ENCODE results near the gene RFFL.

The RFFL gene

GRCh38 chr17:34980681-34981537 is 82.6 kb downstream of the RFFL start:
- H3K4me1 ChIP-seq (ENCODE audit: control insufficient read depth, low read length) = peaks cover 31% of the 10 kb centered on the region
- H3K36me3 ChIP-seq (ENCODE audit: control insufficient read depth, low read length) = peaks cover 41% of the 10 kb centered on the region
- 0 out of 2 replicates have a peak, but pooled peaks cover 5% of the 10 kb centered on the region for H3F3A ChIP-seq (ENCODE audit: control insufficient read depth, insufficient read depth)
- no peaks in the 10 kb centered on the region for H3K27me3 ChIP-seq (ENCODE audit: control insufficient read depth, low read length)
- H3K9me2 ChIP-seq (replicated peaks; ENCODE audit: control insufficient read depth, low read length) = no peaks in the 10 kb centered on the region
- peak overlapping the region; percentile 74 for H3K4me3 ChIP-seq (ENCODE audit: low read length)
- H4K20me1 ChIP-seq (ENCODE audit: control insufficient read depth, insufficient read depth, low read depth, low read length) = no peaks in the 10 kb centered on the region
- TF ChIP-seq EZH2phosphoT487 (IDR thresholded peaks at IDR 0.05; ENCODE audit: borderline replicate concordance, low read length) (no peak), CTCF (IDR thresholded peaks at IDR 0.05; ENCODE audit: low read depth, low read length, poor library complexity, severe bottlenecking) (peak; percentile 56)
- peak overlapping the region; percentile 75 for H3K27ac ChIP-seq (ENCODE audit: low read depth, low read length)
- peaks cover 56% of the 10 kb centered on the region for H3K79me2 ChIP-seq (ENCODE audit: control insufficient read depth, low read length)
- peak overlapping the region; percentile 94 for H3K4me2 ChIP-seq (ENCODE audit: low read length)
- H3K9me3 ChIP-seq (ENCODE audit: control insufficient read depth, insufficient read depth, low read length) = no peaks in the 10 kb centered on the region

DNA sequence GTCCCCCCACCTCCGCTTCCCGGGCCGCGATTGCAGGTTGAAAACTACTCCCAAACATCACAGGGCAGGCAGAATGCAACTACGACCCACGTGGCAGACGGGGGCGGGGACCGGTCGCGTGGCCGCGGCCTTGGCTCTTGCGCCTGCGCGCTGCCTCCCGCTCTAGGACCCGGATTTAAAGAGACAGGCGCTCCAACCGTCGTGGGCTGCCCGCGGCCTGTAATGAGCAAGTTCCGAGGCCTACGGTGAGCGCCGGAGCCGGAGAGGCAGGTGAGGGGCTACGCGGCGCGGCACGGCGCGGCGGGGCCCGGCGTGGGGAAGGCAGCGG is 83.2 kb downstream of the RFFL start, which contains the start of gene LIG3:
Gene LIG3, plus strand, starts transcription at position 160 of the 328 bp plus-strand sequence. CDS start 2,494 bp downstream, outside the sequence.
- Histone ChIP-seq H3K79me2 (ENCODE audit: control insufficient read depth, low read length) (peaks cover 53% of the 10 kb centered on the region), H3K4me2 (ENCODE audit: low read length) (peak within 1 kb of the TSS; percentile 94), H3K27me3 (ENCODE audit: control insufficient read depth, low read length) (no peaks in the 10 kb centered on the region), H3K9me3 (ENCODE audit: control insufficient read depth, insufficient read depth, low read length) (no peaks in the 10 kb centered on the region), H3K36me3 (ENCODE audit: control insufficient read depth, low read length) (peaks cover 36% of the 10 kb centered on the region), H4K20me1 (ENCODE audit: control insufficient read depth, insufficient read depth, low read depth, low read length) (no peaks in the 10 kb centered on the region), H3K4me3 (ENCODE audit: low read length) (peak within 1 kb of the TSS; percentile 74), H3K9me2 (replicated peaks; ENCODE audit: control insufficient read depth, low read length) (no peaks in the 10 kb centered on the region), H3K27ac (ENCODE audit: low read depth, low read length) (peak within 1 kb of the TSS; percentile 75), H3F3A (ENCODE audit: control insufficient read depth, insufficient read depth) (0 out of 2 replicates have a peak, but pooled peaks cover 5% of the 10 kb centered on the region), H3K4me1 (ENCODE audit: control insufficient read depth, low read length) (peaks cover 31% of the 10 kb centered on the region)
- no peak for TF ChIP-seq CTCF (IDR thresholded peaks at IDR 0.05; ENCODE audit: low read depth, low read length, poor library complexity, severe bottlenecking)
- TF ChIP-seq EZH2phosphoT487 (IDR thresholded peaks at IDR 0.05; ENCODE audit: borderline replicate concordance, low read length) = no peak

DNA sequence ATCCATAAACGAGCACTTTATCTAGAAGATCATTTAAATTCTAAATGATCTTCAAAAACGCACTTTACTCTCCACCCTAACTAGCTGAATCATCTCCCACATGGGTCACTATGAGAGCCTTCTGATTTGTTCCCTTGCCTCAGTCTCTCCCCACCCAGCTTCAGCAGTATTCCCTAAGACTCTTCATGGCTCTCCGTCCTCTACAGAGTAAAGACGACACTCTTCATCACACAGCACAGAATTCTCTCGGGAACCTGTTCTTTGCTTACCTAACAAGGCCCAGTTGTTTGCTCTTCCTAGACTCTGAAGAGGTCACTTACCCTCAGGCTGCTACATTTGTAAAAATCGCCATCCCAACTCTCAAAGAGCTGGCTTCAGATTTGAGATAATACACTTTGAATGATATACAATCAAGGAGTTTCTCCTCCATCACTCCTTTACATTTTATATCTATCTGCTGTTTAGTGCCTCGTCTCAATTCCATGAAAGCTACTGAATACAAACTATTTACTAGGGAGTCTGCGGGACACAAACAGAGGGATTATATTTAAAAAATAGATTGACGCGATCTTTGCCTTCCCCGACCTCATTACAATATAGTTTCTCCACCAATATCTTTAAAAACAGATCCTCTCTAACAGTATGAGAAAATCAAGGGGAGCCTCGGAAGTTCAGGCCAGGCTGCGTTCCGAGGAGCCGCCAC is 83.7 kb downstream of the RFFL start:
- H3K27ac ChIP-seq (ENCODE audit: low read depth, low read length) = peak overlapping the region; percentile 75
- no peaks in the 10 kb centered on the region for H4K20me1 ChIP-seq (ENCODE audit: control insufficient read depth, insufficient read depth, low read depth, low read length)
- no peaks in the 10 kb centered on the region for H3K27me3 ChIP-seq (ENCODE audit: control insufficient read depth, low read length)
- H3K79me2 ChIP-seq (ENCODE audit: control insufficient read depth, low read length) = peaks cover 48% of the 10 kb centered on the region
- TF ChIP-seq EZH2phosphoT487 (IDR thresholded peaks at IDR 0.05; ENCODE audit: borderline replicate concordance, low read length) (no peak), CTCF (IDR thresholded peaks at IDR 0.05; ENCODE audit: low read depth, low read length, poor library complexity, severe bottlenecking) (no peak)
- peaks cover 31% of the 10 kb centered on the region for H3K4me1 ChIP-seq (ENCODE audit: control insufficient read depth, low read length)
- no peaks in the 10 kb centered on the region for H3K9me2 ChIP-seq (replicated peaks; ENCODE audit: control insufficient read depth, low read length)
- H3K4me3 ChIP-seq (ENCODE audit: low read length) = peak overlapping the region; percentile 74
- peak overlapping the region; percentile 94 for H3K4me2 ChIP-seq (ENCODE audit: low read length)
- H3F3A ChIP-seq (ENCODE audit: control insufficient read depth, insufficient read depth) = 0 out of 2 replicates have a peak, but pooled peaks cover 5% of the 10 kb centered on the region
- H3K36me3 ChIP-seq (ENCODE audit: control insufficient read depth, low read length) = peaks cover 31% of the 10 kb centered on the region
- H3K9me3 ChIP-seq (ENCODE audit: control insufficient read depth, insufficient read depth, low read length) = no peaks in the 10 kb centered on the region
